ENCODE data around the gene EIF1. TPM values are rescaled to one million over a fixed set of nuclear protein-coding genes. Genes with fewer than 3 reads are reported as not detected.
A peak's percentile ranks its signal among the peaks of the same experiment; 100 is the strongest.
"Not testable (repeated sequence)": the region's sequence is repeated elsewhere in the genome, so short reads cannot be mapped to it uniquely, and the experiment has no call there.

EIF1 gene
- total and polyA plus RNA-seq, 2 donors (not counting 1 experiment from before 2014, with no cell fraction given), result 773 to 2,045 TPM

DNA sequence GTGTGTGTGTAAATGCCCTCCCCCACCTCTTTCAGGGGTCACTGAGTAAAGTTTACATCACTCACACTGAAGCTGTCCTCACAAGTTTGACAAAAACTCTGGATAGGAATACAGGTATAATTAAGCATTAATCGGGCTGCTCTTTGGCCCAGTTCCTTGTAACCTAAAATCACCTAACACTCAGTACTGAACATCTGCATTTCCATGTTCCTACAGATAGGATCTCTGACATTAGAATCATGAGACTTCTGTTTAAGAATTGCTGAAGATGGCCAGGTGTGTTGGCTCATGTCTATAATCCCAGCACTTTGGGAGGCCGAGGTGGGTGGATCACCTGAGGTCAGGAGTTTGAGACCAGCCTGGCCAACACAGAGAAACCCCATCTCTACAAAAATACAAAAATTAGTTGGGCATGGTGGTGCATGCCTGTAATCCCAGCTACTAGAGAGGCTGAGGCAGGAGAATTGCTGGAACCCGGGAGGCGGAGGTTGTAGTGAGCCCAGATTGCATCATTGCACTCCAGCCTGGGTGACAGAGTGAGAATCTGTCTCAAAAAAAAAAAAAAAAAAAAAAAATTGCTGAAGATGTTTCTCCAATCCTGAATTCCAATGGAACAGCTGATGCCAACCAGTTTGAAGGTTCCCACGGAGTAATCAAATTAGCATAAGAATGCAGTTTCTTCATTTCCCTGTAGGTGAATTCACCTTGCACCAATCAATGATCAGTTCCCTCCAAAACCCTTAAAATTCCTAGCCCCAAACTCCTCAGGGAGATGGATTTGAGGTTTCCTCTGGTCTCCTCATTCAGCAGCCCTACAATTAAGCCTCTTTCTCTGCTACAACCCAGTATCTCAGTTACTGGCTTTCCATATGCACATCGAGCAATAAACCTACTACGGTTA is 13.3 kb upstream of the EIF1 start:
- Mint-ChIP-seq H3K4me1 (peaks cover 37% of the 10 kb centered on the region), H3K4me3 (peak overlapping the region; percentile 84), H3K27ac (peak overlapping the region; percentile 96)
- Histone ChIP-seq H3K27ac (ENCODE audit: low read length in 2 of 2) (peak overlapping the region; percentile 83 to 88), H2AFZ (ENCODE audit: insufficient read depth, low read depth, low read length, poor library complexity, severe bottlenecking) (peak overlapping the region; percentile 4), H3K79me2 (ENCODE audit: control insufficient read depth, insufficient read depth, low read length) (peaks cover 17% of the 10 kb centered on the region), H3K9me3 (ENCODE audit: control extremely low read depth in 1 of 3, control insufficient read depth in 2 of 3, insufficient read depth in 1 of 3, low read length in 2 of 3) (peaks cover 0 to 12% (median 3%) of the 10 kb centered on the region in 3 donors), H3K4me1 (ENCODE audit: control insufficient read depth in 2 of 2, insufficient read depth in 2 of 2, low read length in 2 of 2) (peaks cover 46 to 50% of the 10 kb centered on the region in 2 donors), H3K4me2 (replicated peaks; ENCODE audit: low read depth, low read length, poor library complexity, severe bottlenecking) (peak overlapping the region; percentile 54), H3K4me3 (ENCODE audit: control extremely low read depth in 1 of 5, extremely low read depth in 1 of 5, insufficient read depth in 1 of 5, low read depth in 2 of 5, low read length in 4 of 5) (peak overlapping the region in 1 of 5 experiments; percentile 34)
- CTCF ChIA-PET, result interaction anchor here (0.9 to 6.8 kb wide), 5 partner anchors 8 to 126 kb away, joined by 3 to 107 read pairs (median 13); partner anchors contain the start of gene EIF1
- not testable (repeated sequence) for H3K27me3 ChIP-seq (replicated peaks in 1 of 4; ENCODE audit: control extremely low read depth in 1 of 4, control insufficient read depth in 3 of 4, insufficient read depth in 4 of 4, low read length in 3 of 4); ATAC-seq (ENCODE audit: low read depth); H3K36me3 ChIP-seq (replicated peaks in 1 of 2; ENCODE audit: control extremely low read depth in 1 of 2, control insufficient read depth in 1 of 2, extremely low read depth in 1 of 2, insufficient read depth in 2 of 2, low read length in 1 of 2); H3K27me3 Mint-ChIP-seq; H3K9me3 Mint-ChIP-seq (ENCODE audit: insufficient read depth); H4K20me1 ChIP-seq (ENCODE audit: control insufficient read depth, insufficient read depth, low read length, poor library complexity, severe bottlenecking); DNase-seq; H3K9ac ChIP-seq (ENCODE audit: low read length)
- WGBS (ENCODE audit: insufficient coverage), result 100% methylated on average over 1 of the region's 7 CpGs
- POLR2A ChIA-PET, result interaction anchor here (0.8 to 6.7 kb wide), 4 partner anchors 8 to 18 kb away, joined by 3 to 122 read pairs (median 8); partner anchors contain the start of gene EIF1
- intact Hi-C loops (cut with micrococcal nuclease), result loop anchor here (1.0 kb wide), 1 partner anchor 8 kb away; no protein-coding TSS in a partner anchor

GRCh38 chr17:41676058-41676419 is 12.6 kb upstream of the EIF1 start:
- no CpG with 5 or more reads among the region's 3 CpGs for WGBS (ENCODE audit: insufficient coverage)
- no peak for ATAC-seq (ENCODE audit: low read depth)
- intact Hi-C loops (cut with micrococcal nuclease), result loop anchor here (1.0 kb wide), 1 partner anchor 9 kb away; no protein-coding TSS in a partner anchor

More at GRCh38 chr17:41676058-41676419, 12.6 kb upstream of the EIF1 start:
- H3K4me1 ChIP-seq (ENCODE audit: control insufficient read depth in 2 of 2, insufficient read depth in 2 of 2, low read length in 2 of 2), result peaks cover 46 to 50% of the 10 kb centered on the region in 2 donors
- H3K27ac ChIP-seq (ENCODE audit: low read length in 2 of 2), result peak overlapping the region; percentile 83 to 88
- no peaks in the 10 kb centered on the region for H3K36me3 ChIP-seq (replicated peaks in 1 of 2; ENCODE audit: control extremely low read depth in 1 of 2, control insufficient read depth in 1 of 2, extremely low read depth in 1 of 2, insufficient read depth in 2 of 2, low read length in 1 of 2)
- no peak for TF ChIP-seq EZH2 (IDR thresholded peaks at IDR 0.05; ENCODE audit: borderline replicate concordance, insufficient read depth, low read depth, low read length, poor library complexity, severe bottlenecking)
- TF ChIP-seq, protein P1, sequence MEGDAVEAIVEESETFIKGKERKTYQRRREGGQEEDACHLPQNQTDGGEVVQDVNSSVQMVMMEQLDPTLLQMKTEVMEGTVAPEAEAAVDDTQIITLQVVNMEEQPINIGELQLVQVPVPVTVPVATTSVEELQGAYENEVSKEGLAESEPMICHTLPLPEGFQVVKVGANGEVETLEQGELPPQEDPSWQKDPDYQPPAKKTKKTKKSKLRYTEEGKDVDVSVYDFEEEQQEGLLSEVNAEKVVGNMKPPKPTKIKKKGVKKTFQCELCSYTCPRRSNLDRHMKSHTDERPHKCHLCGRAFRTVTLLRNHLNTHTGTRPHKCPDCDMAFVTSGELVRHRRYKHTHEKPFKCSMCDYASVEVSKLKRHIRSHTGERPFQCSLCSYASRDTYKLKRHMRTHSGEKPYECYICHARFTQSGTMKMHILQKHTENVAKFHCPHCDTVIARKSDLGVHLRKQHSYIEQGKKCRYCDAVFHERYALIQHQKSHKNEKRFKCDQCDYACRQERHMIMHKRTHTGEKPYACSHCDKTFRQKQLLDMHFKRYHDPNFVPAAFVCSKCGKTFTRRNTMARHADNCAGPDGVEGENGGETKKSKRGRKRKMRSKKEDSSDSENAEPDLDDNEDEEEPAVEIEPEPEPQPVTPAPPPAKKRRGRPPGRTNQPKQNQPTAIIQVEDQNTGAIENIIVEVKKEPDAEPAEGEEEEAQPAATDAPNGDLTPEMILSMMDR (IDR thresholded peaks at IDR 0.05), result no peak
- ChIA-PET POLR2A (interaction anchor here (0.8 to 6.7 kb wide), 4 partner anchors 8 to 18 kb away, joined by 3 to 122 read pairs (median 8); partner anchors contain the start of gene EIF1), CTCF (interaction anchor here (0.9 to 6.8 kb wide), 5 partner anchors 9 to 127 kb away, joined by 3 to 107 read pairs (median 13); partner anchors contain the start of gene EIF1)
- DNase-seq, result no peak
- Mint-ChIP-seq H3K27me3 (no peaks in the 10 kb centered on the region), H3K4me1 (peaks cover 37% of the 10 kb centered on the region), H3K9me3 (ENCODE audit: insufficient read depth) (no peaks in the 10 kb centered on the region), H3K27ac (peak overlapping the region; percentile 96), H3K4me3 (peak overlapping the region; percentile 84)
- peak overlapping the region; percentile 54 for H3K4me2 ChIP-seq (replicated peaks; ENCODE audit: low read depth, low read length, poor library complexity, severe bottlenecking)
- peaks cover 0 to 12% (median 3%) of the 10 kb centered on the region in 3 donors for H3K9me3 ChIP-seq (ENCODE audit: control extremely low read depth in 1 of 3, control insufficient read depth in 2 of 3, insufficient read depth in 1 of 3, low read length in 2 of 3)
- H3K27me3 ChIP-seq (replicated peaks in 1 of 4; ENCODE audit: control extremely low read depth in 1 of 4, control insufficient read depth in 3 of 4, insufficient read depth in 4 of 4, low read length in 3 of 4), result no peaks in the 10 kb centered on the region
- H3K4me3 ChIP-seq (ENCODE audit: control extremely low read depth in 1 of 5, extremely low read depth in 1 of 5, insufficient read depth in 1 of 5, low read depth in 2 of 5, low read length in 4 of 5), result peak overlapping the region in 1 of 5 experiments; percentile 34
- H2AFZ ChIP-seq (ENCODE audit: insufficient read depth, low read depth, low read length, poor library complexity, severe bottlenecking), result peak overlapping the region; percentile 4
- H3K9ac ChIP-seq (ENCODE audit: low read length), result no peak overlapping the region
- H4K20me1 ChIP-seq (ENCODE audit: control insufficient read depth, insufficient read depth, low read length, poor library complexity, severe bottlenecking), result no peaks in the 10 kb centered on the region
- H3K79me2 ChIP-seq (ENCODE audit: control insufficient read depth, insufficient read depth, low read length), result peaks cover 17% of the 10 kb centered on the region

Data from B cell (primary cell).